ENCODE data around the gene PACSIN1. TPM values are rescaled to one million over a fixed set of nuclear protein-coding genes. Genes with fewer than 3 reads are reported as not detected.

Gene PACSIN1
- total RNA-seq, 6 experiments from 2014 or later, result 0.05 to 0.37 (median 0.22) TPM; not detected in 1

DNA sequence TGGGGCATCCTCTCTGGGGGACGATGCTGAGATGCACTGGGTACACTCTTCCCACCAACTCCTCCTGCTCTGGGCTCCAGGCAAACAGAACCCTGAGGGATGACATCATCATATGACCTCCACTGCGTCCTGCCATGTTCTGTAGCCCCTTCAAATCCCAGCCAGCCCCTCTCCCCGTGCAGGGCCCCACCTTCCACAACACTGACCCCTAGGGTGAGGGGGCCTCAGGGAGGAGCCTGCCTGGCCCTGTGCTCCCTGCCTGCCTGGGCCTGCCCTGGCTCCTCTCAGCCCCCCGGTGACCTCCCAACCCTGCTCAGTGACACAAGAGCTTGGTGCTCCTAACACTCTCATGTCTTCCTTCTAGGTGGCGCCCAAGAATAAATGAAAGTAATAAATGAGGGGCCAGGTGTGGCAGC is 99.9 kb downstream of the PACSIN1 start:
- no peaks in the 10 kb centered on the region for H3K9me3 ChIP-seq
- H3K27me3 ChIP-seq, result no peaks in the 10 kb centered on the region
- no peak overlapping the region for H3K4me3 ChIP-seq
- H3K27ac ChIP-seq, result no peak overlapping the region
- DNase-seq, result no peak
- 67% methylated on average over 4 of the region's 5 CpGs for WGBS (ENCODE audit: insufficient coverage, low coverage, low lambda C conversion rate, missing lambda C conversion rate)
- intact Hi-C loops (cut with DNase I), result no loop called here
- TF ChIP-seq POLR2A (IDR thresholded peaks at IDR 0.05), result no peak
- no peak for TF ChIP-seq CTCF (IDR thresholded peaks at IDR 0.05)
- no peak for ATAC-seq
- no peaks in the 10 kb centered on the region for H3K36me3 ChIP-seq
- H3K4me1 ChIP-seq, result no peaks in the 10 kb centered on the region

- DNase-seq (no peak), ATAC-seq (no peak)
- TF ChIP-seq POLR2A (IDR thresholded peaks at IDR 0.05) (no peak), CTCF (IDR thresholded peaks at IDR 0.05) (no peak)
- no peaks in the 10 kb centered on the region for H3K27me3 ChIP-seq
- H3K27ac ChIP-seq, result no peak overlapping the region
- intact Hi-C loops (cut with DNase I), result no loop called here
- no peaks in the 10 kb centered on the region for H3K36me3 ChIP-seq
- H3K4me3 ChIP-seq, result no peak overlapping the region
- H3K9me3 ChIP-seq, result no peaks in the 10 kb centered on the region
- WGBS (ENCODE audit: insufficient coverage, low coverage, low lambda C conversion rate, missing lambda C conversion rate), result 38% methylated on average over 3 of the region's 14 CpGs
- H3K4me1 ChIP-seq, result no peaks in the 10 kb centered on the region
Measured at GRCh38 chr6:34566830-34567546, 101.1 kb downstream of the PACSIN1 start.

DNA sequence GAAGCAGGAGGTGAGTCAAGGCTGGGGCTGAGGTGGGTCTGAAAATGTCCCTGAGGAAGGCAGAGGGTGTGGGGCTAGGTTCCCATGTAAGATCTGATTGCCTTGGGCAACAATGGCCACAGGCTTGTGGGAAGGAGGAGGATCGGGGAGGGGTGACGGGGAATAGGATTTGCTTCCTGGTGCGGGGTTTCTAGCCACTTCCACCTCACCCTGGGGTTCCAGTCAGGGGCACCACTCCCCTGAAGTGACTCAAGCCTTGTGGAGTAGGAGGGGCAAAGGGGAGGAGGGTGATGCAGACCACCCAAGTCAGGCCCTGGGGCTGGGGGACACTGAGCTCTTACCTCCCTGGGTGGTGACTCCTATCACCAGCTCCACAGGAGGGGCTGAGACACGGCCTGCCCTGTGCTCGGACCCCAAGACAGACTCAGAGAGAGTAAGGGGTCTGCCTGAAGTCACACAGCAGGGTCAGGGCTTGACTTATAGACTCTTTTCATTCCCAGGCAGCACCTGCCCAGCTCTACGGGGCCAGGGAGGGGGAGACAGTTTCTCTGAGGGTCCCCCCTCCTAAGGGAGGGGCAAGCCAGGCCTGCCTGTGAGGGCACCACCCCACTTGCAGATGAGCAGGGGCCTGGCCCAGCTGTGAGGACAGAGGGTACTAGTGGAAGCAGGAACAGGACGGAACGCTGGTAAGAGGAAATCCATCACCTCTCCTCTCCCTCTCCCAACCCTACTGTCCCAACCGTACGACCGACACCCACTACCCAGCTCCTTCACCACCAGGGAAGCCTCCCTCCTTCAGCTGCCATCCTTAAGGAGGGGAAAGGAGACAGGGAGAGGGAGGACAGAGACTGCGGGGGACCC is 102.7 kb downstream of the PACSIN1 start:
- no peaks in the 10 kb centered on the region for H3K36me3 ChIP-seq
- no peak overlapping the region for H3K4me3 ChIP-seq
- TF ChIP-seq CTCF (IDR thresholded peaks at IDR 0.05), result no peak
- no peak for TF ChIP-seq POLR2A (IDR thresholded peaks at IDR 0.05)
- 41% methylated on average over 6 of the region's 12 CpGs for WGBS (ENCODE audit: insufficient coverage, low coverage, low lambda C conversion rate, missing lambda C conversion rate)
- no peaks in the 10 kb centered on the region for H3K9me3 ChIP-seq
- H3K27ac ChIP-seq, result no peak overlapping the region
- no peaks in the 10 kb centered on the region for H3K27me3 ChIP-seq
- DNase-seq, result no peak
- ATAC-seq, result no peak
- no peaks in the 10 kb centered on the region for H3K4me1 ChIP-seq
- intact Hi-C loops (cut with DNase I), result no loop called here

DNA sequence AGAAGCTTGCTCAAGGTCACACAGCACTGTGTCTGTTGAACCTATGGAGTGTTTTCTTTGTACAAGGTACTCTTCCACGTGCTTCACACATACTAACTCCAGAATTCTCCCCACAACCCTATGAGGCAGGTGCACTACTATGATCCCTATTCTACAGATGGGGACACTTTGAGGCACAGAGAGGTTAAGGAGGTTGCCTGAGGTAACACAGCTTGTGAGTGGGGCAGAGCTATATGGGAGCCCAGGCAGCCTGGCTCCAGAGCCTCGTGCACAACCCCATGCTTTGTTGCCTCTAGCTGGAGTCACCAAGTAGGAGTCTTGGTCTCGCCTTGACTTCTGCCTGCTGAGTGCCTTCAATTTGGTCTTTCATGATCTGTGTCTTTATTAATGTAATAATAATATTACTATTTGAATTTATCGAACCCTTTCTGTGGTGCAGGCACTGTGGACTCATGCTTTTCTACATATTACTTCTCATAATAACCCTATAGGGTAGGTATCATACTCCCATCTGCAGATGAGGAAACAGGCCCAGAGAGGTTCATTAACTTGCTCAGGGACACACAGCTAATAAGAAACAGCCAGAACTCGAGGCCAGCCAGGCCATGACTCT is 103.6 kb downstream of the PACSIN1 start:
- intact Hi-C loops (cut with DNase I), result no loop called here
- DNase-seq (no peak), ATAC-seq (no peak)
- WGBS (ENCODE audit: insufficient coverage, low coverage, low lambda C conversion rate, missing lambda C conversion rate), result 65% methylated on average over 5 of the region's 5 CpGs
- Histone ChIP-seq H3K9me3 (no peaks in the 10 kb centered on the region), H3K4me1 (no peaks in the 10 kb centered on the region), H3K36me3 (no peaks in the 10 kb centered on the region), H3K4me3 (no peak overlapping the region), H3K27me3 (no peaks in the 10 kb centered on the region), H3K27ac (no peak overlapping the region)
- TF ChIP-seq POLR2A (IDR thresholded peaks at IDR 0.05), result no peak
- no peak for TF ChIP-seq CTCF (IDR thresholded peaks at IDR 0.05)
